ENCODE results near the gene LRRC55.
"Not testable (repeated sequence)": the region's sequence is repeated elsewhere in the genome, so short reads cannot be mapped to it uniquely, and the experiment has no call there.

LRRC55 gene

DNA sequence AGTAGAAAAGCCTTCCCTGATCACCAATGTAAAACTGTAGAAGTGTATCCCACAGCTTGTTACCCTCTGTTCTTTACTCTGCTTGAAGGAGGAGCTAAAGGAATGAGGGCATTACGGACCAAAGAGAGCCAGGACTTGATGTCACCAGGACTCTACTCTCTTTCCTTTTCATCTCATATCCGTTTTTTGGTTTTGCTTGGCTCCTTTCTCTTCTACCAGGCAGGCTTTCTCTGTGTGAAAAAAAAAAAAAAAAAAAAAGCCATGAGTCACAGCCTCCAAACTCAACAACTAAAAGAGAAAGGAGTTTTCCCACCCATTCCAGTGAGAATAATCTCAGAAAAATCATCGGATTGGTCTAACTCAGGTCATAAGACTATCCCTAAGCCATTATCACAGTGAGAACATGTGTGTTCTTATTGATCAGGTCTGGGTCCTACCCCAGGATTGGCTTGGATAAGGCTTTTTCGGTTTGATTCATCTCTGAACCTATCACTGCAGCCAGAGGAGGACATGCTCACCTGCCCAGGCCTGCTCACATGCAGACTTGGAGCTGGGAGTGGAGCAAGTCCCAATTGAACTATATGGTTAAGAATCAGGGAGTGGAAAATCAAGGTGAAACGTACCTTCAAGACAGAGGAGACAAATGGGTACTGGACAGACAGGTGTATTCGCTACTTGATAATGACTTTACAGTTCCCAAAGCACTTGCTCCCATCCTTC lies 19.4 kb upstream of the LRRC55 start:
- DNase-seq: no peak

DNA sequence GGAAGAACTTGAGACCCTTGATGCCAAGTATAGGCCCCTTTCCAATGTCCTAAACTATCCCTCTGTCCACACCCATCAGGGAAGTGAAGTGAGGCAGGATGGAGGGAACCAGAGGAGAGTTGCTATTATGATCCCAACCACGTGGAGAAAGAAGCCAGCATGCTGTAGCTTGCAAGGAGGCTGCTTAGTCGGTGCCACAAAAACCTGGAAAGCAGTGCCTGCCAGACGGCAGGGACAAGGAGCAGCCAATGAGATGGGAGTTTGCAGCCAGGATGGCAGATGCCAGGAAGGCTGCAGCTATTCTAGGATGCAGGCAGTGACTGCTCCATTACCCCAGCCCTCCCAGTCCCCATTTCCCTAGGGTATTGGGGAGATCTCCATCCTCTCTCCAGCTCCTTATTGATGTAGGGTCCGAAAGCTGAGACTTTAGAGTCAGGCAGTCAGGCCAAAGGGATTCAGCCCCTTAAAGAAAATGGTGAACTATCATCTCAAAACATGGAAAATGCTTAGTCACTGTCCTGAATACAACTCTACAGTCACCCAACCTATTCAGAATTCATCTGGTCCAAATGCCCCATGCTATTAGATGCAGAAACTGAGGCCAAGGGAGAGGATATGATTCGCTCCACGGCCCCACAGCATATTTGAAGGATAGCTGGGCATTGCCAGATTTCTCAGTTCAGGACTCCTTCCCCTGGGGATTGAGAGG lies 18.4 kb upstream of the LRRC55 start:
- no peak for DNase-seq

DNA sequence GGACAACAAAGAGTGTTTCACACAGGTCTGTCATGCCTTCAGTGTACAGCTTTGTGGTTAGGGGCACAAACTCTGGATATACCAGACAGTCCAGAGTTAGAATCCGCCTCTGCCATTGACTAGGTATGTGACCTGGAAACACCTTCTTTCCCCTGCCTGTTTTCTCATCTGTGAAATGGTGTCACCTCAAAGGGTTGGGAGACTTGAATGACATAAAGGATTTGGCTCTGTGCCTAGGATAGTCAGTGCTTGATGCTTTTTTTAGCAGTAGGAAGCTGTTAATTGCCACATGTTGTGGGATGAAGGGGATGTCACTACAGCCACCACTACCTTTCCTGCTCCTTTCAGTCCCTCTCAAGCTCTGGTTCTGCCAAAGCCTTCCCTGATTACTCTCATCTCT lies 17.4 kb upstream of the LRRC55 start:
- DNase-seq: no peak

DNA sequence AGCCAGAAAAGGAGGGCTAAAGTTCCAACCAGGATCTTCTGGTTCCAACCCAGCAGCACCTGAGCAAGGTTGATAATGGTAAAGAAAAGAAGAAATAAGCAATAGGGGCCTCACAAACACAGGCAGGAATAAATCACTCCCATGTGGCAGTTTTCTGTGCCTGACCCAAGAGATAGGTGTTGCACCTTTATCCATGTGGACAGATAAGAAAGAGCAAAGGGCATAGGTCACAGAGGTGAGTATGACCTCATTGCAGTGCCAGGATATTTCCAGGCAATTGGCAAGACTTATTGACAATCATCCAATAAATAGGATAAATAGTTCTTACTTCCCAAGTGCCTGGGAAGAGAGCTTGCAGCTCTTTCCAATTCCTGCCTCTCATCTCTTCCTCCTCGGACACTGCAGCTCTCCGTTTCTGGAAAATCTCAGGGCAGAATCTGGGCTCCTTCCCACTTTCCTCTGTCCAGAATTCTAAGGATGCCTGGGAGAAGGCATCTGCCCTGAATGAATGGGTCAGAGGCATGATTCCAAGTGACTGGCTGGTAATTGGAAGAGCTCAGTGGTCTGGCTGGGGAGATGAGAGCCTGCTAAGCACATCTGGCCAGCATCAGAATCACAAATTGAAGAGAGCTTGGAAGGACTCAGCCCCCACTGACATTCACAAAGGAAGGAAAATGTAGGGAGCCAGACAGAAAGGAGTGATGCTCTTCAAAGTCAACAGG lies 14.5 kb upstream of the LRRC55 start:
- DNase-seq: no peak

DNA sequence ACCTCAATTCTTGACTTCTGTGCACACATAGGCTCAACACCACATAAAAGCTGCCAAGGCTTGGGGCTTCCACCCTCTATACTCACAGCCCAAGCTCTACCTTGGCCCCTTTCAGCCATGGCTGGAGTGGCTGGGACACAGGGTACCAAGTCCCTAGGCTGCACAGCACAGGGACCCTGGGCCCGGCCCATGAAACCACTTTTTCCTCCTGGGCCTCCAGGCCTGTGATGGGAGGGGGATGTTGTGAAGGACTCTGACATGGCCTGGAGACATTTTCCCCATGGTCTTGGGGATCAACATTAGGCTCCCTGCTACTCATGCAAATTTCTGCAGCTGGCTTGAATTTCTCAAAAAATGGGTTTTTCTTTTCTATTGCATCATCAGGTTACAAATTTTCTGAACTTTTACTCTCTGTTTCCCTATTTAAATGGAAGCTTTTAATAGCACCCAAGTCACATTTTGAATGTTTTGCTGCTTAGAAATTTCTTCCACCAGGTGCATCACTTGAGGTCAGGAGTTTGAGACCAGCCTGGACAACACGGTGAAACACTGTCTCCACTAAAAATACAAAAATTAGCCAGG lies 11.9 kb upstream of the LRRC55 start:
- DNase-seq: not testable (repeated sequence)

DNA sequence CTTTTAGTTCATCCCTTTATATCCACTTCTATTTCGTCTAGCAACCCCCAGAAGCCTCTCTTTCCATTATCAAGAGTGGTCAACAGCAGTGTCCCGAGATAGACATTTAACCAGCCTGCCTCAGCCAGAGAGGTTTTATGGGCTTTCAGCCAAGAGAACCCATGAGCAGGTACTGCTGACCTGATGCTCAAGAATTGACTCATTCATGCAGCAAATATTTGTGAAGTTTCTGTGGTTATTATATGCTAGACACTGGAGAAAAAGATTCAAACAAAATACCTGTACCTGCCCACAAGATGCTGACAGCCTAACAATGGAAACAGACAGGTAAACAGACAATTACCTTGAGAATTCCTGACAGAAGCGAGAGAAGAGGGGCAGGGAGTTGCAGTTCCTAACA lies 9.7 kb upstream of the LRRC55 start:
- no peak for DNase-seq

DNA sequence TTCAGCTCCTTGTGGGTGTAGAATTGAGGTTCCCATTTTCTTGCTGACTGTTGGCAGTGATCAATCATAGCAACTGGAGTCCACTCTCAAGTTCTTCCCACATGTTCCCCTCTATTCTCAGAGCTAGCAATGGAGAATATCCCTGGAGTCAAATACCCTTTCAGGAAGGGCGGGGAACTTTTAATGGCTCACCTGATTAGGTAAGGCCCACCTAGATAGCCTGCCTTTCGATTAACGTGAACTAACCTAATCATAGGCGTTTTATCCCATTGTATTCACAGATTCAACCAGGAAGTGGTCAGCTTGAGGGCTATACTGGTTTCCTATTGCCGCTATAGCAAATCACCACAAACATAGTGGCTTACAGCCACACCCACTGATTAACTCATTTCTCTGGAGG lies 7.1 kb upstream of the LRRC55 start:
- DNase-seq: no peak

DNA sequence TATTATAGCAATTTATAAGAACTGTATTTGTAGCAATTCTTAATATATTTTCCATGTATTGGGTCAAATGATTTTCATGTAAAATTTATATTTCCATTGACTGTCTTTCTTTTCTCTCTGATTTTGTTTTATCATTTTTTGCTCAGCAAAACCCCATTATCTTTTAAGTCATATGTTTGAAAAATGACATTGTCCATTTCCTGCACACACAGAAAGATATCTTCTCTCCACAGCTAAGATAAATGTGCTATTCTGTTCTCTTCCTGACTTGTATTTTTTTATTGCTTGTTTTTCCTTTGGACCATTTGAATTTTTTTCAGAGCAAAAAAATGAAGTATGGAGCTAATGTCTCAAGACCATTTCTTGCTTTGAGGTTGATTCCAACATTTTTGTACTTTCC lies 6.3 kb upstream of the LRRC55 start:
- DNase-seq: no peak

DNA sequence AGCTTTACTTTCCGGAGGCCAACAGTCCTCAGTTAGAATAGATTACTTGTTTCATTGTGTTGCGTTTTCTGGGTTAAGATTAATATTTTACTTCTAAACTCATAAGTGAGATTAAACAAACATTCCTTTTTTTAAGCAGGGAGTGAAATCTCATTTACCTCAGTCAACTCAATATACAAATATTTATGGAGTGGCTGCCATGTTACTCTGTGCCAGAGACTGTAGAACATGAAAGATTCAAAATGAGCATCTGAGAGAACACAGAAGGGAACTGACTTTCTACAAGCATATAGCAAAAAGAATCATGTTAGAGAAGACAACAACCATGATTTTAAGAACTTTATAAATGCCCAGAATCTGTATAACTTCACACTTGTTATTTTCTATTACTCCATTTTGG lies 3.4 kb upstream of the LRRC55 start:
- no peak for DNase-seq

DNA sequence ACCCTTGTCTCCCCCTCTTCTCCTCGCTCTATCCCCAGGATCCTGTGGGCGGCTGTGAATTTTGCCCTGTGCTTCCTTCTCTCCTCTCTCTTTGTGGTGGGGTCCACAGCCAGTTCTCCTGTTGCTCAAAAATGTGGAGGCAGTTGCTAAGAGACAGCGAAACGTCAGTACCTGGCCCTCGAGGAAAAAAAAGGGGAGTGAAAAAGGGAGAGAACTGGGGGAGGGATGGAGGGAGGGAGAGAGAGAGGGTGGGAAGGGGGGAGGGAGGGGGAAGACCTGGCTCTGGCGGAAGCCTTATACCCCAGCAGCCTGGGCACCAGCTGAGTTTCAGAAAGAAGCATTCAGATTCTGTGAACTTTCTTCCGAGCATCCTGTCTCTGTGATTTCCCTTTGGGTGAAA lies 2.1 kb upstream of the LRRC55 start:
- DNase-seq: no peak

DNA sequence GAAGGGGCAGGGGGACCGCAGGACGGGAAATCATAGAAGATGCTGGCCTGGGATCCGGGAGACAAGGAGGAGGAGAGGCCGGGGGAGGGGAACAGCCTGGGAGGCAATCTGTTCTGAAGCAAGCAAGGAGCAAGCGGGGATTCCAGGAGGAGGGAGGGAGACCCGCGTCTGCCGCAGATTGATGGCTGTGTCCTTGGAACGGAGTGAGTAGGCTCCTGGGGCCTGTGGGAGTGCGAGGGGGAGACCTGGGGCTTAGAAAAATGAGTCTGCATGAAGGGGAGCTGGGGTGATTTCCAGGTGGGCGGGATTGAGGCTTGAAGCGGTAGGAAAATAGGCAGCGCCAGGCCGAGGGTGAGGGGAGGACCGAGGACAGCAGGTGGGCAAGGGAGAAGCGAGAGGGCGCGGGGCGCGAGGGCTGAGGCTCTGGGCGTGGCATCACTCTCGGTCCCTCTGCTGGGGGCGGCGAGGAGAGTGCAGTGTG lies 1.6 kb upstream of the LRRC55 start:
- DNase-seq: no peak

DNA sequence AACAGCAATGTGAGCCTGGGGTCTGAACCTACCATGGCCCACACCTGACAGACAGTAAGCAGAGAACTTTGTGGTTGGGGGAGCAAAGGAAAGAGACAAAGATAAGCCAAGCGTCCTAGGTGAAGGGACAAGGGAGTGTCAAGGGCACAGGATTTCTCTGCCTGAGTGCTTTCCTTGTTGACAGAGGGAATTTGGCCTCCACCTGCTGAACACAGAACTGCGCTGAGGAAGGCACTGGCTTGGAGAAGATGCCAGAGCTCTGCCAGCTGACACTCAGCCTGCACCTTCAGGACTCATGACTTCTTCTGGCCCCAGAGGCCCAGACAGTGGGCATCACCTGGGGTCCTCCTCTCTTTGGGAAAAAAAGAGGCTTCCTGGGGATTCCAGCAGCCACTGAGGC lies 789 bp upstream of the LRRC55 start:
- DNase-seq: no peak

DNA sequence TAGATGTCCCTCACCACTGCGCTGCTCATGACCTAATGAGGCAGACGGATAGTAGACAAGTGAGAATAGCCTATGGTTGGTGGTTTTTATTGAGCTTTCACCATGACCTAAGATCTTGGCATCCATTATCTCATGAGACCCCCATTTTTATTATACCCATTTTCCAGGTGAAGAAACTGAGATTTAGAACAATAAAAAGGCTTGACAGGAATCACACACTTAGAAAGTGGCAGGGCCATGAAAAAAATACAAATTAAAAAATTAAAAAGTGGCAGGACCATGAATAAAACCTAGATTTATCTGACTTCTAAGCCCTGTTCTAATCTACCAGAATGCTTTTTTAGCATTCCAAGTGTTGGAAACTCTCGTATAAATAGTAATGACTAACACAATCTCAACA lies 1.1 kb downstream of the LRRC55 start:
- no peak for DNase-seq

DNA sequence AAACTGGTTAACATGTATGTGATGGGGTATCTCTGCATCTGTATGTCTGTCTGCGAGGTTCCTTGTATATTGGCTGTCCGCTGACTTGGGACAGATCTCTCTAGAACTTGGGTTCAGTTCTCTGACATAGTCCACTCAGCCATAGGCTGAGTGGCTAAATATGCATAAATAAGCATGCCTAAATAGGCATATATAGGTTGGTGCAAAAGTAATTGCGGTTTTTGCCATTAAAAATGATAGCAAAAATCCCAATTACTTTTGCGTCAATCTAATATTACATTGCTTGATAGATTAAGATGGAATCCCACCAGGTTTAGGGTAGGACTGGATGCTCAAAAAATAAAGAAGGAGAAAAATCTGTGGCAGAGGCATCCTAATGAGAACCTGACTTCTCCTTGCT lies 8.8 kb downstream of the LRRC55 start:
- no peak for DNase-seq

DNA sequence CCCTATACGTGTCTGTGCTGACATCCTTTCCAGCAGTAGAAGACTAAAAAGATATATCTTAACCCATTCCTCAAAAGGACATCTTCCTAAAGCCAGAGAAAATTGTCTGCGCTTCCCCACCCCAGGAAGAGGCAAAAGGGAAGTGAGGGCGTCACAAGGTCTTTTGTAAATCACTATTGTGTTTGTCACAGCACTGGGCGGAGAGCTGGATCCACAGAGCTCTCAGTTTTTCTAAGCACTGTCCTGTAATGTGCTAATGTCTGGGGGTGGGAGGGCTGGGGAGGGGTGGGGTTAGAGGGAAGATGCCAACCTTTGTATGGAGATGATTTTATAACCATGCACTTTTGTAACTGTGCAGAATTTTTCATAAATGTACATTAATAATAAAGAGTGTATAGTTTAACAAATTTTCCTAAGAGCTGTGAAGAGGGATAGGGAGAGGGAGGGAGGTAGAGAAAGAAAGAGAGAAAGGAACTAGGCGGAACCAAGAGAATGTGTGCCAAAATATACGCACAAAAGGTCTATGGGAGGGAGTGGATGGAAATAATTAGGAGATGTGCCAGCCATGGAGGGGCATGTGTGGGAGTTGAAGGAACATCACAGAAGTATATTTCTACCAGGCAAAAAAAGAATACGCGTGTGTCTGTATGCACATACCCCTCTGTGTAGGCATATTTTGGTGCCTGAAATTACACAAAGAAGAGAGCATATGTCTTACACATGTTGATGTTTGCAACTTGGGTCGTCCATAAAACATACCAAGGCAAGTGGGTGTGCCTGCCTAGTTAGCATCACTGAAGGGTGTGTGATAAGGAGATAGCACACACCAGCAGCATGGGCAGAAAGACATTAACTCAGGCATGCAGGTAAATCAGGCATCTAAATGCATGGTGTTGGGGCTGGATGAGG lies 9.8 kb downstream of the LRRC55 start:
- no peak for DNase-seq

DNA sequence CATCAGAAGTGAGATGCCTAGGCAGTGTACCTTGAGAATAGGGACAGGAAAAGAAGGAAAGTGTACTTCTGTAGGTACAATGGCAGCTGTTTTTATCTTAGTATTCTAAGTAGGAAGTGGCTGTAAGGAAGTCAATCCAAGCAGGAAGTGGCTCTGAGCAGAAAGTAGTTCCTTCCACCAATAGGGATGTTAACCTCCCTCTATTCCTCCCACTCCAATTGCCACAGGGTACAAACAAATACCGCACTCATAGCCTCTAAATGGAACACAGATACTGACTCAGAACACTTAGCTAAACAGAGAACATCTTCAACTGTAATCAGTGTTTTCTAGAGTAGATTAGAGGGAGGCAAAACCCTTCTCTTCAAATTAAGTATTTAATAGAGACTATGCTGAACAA lies 10.6 kb downstream of the LRRC55 start:
- DNase-seq: no peak

DNA sequence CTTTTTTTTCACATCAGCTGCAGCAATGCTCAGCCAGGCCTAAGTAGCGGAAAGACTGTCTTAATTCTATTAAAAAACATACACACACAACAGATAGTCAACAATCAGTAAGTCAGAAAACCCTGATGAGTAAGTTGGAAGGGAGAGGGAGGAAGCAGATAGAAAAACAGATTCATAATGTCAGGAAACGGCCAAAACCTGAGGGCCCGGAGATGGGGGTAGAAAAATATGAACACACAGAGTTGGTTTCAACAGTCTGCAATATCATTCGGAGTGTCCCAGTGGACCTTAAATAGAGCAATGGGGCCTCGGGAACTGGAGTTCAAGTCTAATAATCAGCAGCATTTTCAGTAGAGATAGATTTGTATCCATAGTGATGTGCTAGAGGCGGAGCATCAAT lies 14.8 kb downstream of the LRRC55 start:
- DNase-seq: no peak

DNA sequence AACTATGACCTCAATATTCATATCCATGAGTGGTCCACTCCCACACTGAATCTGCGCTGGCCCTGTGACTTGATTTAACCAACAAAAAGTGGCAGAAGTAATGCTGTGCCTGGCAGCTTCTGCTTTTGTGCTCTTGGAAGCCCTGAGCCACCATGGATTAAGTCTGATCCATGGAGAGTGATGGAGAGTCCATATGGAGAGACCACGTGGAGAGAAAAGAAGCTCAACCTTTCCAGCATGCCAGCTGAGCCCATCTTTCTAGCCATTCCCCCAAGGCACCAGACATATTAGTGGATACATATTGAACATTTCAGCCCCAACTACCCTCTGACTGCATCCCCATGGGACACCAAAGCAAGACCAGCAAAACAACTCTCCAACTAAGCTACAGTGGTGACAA lies 16.0 kb downstream of the LRRC55 start:
- DNase-seq: no peak

DNA sequence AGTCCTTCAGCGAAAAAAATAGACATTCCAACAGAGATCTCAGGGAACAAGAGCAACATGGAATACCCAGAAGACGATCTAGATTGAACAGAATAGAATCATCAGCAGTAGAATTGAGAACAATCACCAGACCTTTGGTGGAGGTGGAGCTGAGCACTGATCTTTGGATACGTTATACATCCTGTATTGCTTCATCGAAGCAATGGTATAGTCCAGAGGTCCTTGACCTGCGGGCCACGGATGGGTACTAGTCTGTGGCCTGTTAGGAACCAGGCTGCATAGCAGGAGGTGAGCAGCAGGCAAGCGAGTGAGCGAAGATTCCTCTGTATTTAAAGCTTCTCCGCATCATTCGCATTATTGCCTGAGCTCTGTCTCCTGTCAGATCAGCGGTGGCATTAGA lies 17.6 kb downstream of the LRRC55 start:
- no peak for DNase-seq

DNA sequence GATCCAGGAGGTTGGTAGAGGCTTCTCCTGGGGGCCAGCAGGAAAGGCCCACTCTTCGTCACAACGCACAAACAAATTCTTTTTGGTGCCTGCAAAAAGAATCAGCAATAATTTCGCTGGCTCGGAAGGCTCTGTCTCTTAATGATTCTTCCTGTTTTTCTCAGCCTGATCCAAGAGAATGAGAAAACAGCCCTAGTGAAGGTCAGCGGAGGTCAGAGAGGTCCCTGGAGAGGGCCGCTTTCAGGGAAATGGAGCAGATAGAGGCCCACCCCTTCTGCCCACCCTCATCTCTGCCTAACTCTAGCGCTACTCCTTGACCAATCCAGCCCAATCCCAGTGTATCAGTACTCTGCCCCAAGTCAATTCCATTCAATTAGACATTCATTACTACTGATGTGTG lies 19.2 kb downstream of the LRRC55 start:
- no peak for DNase-seq

DNA sequence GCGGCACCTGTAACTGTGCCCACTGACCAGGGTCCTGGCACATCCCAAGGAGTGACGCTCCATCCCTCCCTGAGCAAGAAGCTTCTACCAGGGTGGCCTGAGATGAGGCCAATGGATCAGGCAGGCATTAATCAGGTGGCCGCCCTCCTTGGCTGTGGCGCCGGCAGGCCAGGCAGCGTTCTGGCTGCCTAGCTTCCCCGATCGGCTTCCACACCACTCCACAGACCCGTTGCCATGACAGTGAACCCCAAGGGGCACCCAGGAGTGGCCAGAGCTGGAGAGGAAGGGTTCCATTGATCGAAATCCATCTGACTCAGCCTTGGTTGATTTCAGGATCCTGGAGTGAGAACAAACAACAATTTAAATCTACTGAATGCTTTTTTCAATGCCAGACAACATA lies 20.5 kb downstream of the LRRC55 start:
- DNase-seq: no peak

DNA sequence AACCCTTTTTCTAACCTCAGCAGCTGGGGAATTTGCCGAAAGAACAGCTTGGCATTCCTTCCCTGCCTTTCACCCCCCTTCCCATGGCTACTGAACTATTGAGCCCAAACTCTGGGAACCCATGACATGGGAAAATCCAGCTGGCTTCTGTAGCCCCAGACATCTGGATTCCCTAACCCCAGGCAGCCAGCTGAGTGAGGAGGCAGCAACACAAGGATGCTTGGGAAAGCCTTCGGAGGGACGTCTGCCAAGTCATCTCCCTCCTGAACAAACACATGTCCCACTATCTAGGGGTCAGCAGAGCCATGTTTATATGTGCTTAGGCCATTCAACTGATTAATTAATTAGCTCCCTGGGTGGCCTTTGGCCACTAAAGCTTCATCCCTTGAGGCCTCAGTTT lies 21.6 kb downstream of the LRRC55 start:
- no peak for DNase-seq
